Progenitor cell of endocrine pancreas (in vitro differentiated cells): ENCODE data around the gene TNFRSF25. TPM values are rescaled to one million over a fixed set of nuclear protein-coding genes. Genes with fewer than 3 reads are reported as not detected.
"Not testable (repeated sequence)": the region's sequence is repeated elsewhere in the genome, so short reads cannot be mapped to it uniquely, and the experiment has no call there.

Experiments used
- DNase-seq: peaks from one replicate; pipeline ENCODE4 v3.0.0; 2021; ENCODE audit warnings: low spot score; ENCODE audit not compliant: unreplicated experiment
- H3K27ac Mint-ChIP-seq: 2 replicates; pipeline ENCODE4 v1.8.0; 2021; ENCODE audit warnings: mild to moderate bottlenecking, moderate library complexity, mixed read lengths
- H3K27me3 Mint-ChIP-seq: 2 replicates; pipeline ENCODE4 v1.8.0; 2021; ENCODE audit warnings: mixed read lengths
- H3K36me3 Mint-ChIP-seq: 2 replicates; pipeline ENCODE4 v1.8.0; 2022; ENCODE audit warnings: mixed read lengths; ENCODE audit not compliant: insufficient read depth
- H3K4me1 Mint-ChIP-seq: 2 replicates; pipeline ENCODE4 v1.8.0; 2021; ENCODE audit warnings: low read depth, mixed read lengths
- H3K4me3 Mint-ChIP-seq: 2 replicates; pipeline ENCODE4 v1.8.0; 2021; ENCODE audit warnings: low read depth, mild to moderate bottlenecking, moderate library complexity, mixed read lengths
- H3K9me3 Mint-ChIP-seq: 2 replicates; pipeline ENCODE4 v1.8.0; 2021; ENCODE audit warnings: low read depth, mixed read lengths
- total RNA-seq: library from RNA; stranded (reverse); gene quantifications from 2 replicates; pipeline ENCODE4 v1.2.1, GENCODE V29; 2021
- TF ChIP-seq, protein P1 (sequence below): fragments of 200-600 bp; sonication (generic); IDR thresholded peaks from one replicate; pipeline ENCODE4 v1.5.0; 2021; ENCODE audit warnings: antibody characterized with exemption, mild to moderate bottlenecking; ENCODE audit not compliant: unreplicated experiment

The TNFRSF25 gene
- total RNA-seq, 1 donor from 2014 or later, result 68.9 TPM

DNA sequence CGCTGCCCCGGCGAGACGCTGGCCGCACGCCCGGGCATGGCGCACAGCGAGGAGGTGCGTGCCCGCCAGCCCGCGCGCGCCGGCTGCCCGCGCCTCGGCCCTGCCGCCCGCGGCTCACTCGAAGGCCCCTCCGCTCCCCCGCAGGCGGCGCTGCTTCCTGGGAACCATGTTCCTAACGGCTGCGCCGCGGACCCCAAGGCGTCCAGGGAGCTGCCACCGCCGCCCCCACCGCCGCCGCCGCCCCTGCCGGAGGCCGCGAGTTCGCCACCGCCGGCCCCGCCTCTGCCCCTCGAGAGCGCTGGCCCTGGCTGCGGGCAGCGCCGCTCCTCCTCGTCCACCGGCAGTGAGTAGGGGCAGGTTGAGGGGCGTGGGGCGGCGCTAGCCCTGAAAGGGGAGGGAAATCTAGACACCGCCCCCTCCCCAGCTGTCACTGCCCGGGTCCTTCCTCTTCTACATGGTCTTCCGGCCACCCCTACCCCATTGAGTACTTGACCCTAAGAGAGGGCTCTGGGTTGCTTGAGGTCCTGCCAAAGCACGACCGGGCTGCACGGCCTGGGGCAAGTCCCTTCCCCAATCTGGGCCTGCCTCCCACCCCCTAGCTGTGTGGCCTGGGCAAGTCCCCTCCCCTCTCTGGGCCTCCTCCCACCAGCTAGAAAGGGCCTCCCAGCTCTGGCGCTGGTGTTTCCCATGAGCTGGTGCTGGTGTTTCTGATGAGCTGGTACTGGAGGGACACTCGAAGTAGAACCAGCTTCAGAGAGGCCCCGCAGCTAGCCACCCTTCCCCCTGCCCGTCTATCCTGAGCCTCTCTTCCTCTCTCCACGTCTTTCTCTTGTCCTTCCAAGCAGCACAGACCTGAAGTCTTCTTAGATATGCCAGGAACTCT lies 17.0 kb downstream of the TNFRSF25 start:
- Mint-ChIP-seq H3K9me3 (no peaks in the 10 kb centered on the region), H3K36me3 (peaks cover 6% of the 10 kb centered on the region), H3K27me3 (peaks cover 14% of the 10 kb centered on the region), H3K4me3 (peak overlapping the region; percentile 59), H3K4me1 (peaks cover 24% of the 10 kb centered on the region), H3K27ac (peak overlapping the region; percentile 27)
- DNase-seq, result peak; percentile 42
- TF ChIP-seq, protein P1, sequence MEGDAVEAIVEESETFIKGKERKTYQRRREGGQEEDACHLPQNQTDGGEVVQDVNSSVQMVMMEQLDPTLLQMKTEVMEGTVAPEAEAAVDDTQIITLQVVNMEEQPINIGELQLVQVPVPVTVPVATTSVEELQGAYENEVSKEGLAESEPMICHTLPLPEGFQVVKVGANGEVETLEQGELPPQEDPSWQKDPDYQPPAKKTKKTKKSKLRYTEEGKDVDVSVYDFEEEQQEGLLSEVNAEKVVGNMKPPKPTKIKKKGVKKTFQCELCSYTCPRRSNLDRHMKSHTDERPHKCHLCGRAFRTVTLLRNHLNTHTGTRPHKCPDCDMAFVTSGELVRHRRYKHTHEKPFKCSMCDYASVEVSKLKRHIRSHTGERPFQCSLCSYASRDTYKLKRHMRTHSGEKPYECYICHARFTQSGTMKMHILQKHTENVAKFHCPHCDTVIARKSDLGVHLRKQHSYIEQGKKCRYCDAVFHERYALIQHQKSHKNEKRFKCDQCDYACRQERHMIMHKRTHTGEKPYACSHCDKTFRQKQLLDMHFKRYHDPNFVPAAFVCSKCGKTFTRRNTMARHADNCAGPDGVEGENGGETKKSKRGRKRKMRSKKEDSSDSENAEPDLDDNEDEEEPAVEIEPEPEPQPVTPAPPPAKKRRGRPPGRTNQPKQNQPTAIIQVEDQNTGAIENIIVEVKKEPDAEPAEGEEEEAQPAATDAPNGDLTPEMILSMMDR, result no peak

DNA sequence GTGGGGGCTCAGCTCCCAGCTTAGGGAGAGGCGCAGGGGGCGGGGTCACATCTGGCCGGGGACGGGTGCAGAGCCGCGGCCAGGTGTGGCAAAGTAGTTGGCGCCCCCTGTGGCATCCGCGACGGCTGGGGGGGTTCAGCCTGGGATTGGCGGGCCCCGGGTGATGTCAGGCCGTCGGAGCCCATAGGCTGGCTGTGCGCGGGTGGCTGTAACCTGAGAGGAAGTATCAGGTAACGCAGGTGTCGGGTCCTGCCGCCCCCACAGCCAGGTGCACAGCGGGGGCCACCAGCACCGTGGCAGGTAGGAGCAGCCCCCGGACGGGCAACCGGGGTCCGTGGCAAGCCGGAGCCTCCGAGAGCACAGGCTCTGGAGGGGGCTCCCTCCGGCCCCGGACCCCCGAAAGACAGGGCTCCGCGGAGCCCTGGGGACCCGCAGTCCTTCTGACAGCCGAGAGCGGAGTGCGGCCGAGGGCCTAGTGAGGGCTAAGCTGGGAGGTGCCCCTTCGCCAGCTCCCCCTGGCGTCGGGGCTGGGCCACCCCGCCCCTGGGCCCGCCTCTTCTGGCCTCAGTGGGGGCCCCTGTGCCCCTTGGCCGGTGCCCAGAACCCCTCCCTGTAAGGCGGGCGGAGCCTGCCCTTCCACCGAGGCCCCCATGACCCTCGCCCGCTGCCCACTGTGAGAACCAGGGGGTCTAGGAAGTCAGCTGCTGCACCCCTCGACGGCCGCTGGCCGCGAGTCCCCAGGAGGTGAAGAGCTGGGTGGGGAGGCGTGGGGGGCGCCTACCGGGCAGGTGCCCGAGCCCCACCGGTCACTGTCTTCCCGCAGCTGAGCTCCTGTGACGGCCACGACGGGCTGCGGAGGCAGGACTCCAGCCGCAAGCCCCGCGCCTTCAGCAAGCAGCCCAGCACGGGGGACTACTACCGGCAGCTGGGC lies 17.9 kb downstream of the TNFRSF25 start:
- Mint-ChIP-seq H3K27ac (peak overlapping the region; percentile 87), H3K4me1 (peaks cover 24% of the 10 kb centered on the region), H3K27me3 (peaks cover 9% of the 10 kb centered on the region), H3K9me3 (no peaks in the 10 kb centered on the region), H3K4me3 (peak overlapping the region; percentile 72), H3K36me3 (peaks cover under 1% of the 10 kb centered on the region)
- peak; percentile 85 for DNase-seq
- TF ChIP-seq, protein P1, result no peak

DNA sequence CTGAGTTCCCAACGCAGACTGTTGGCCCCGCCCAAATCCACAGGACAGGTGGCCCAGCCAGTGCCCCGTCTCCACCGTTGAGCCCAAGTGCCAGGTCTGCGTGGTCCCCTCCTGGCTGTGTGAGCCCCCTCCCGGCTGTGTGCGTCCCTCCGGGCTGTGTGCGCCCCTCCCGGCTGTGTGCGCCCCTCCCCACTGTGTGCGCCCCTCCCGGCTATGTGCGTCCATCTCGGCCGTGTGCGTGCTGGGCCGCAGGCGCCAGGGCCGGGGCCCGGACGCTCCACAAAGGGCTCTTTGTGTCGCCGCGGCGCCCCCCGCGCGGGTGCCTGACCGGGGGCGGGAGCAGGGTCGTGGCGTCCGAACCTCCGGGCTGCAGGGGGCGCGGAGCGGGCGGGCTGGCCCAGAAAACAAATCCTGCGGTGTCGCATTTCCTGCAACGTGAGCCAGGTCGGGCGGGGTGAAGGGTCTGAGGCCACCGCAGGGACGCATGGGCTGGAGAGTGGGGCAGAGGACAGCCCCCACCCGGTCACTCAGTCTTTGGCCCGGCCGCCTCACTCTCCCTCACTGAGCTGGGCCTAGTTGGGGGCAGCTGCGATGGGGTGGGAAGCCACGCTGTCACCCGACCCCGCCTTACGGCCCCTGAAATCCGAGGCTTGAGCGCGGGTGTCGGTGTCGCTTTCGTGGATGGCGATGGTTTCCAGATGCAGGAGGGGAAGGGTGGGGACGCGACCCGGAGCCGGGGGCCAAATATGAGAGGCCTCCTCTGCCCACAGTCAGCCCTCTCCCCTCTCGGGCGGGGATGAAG lies 18.8 kb downstream of the TNFRSF25 start:
- Mint-ChIP-seq H3K4me3 (peak overlapping the region; percentile 72), H3K9me3 (no peaks in the 10 kb centered on the region), H3K27ac (peak overlapping the region; percentile 87), H3K27me3 (peaks cover 9% of the 10 kb centered on the region), H3K36me3 (no peaks in the 10 kb centered on the region), H3K4me1 (peaks cover 24% of the 10 kb centered on the region)
- TF ChIP-seq, protein P1, result peak; percentile 39
- peak; percentile 60 for DNase-seq

DNA sequence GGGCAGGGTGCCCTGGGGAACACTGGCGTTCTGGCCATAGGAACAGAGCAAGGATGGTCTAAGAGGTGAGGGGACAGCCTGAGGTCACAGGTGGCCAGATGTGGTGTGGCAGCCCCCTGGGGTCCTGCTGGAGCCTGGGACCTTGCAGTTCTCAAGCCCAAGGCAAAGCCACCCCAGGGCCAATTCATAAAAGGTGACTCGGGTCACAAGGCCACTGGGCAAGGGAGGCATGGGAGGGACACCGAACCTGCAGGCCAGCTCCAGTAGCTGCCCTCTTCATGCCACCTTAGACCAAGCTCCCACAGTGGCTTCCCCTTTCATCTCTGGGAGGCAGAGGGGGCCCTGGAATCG lies 19.3 kb downstream of the TNFRSF25 start:
- Mint-ChIP-seq H3K27me3 (peaks cover 14% of the 10 kb centered on the region), H3K4me3 (peak overlapping the region; percentile 72), H3K4me1 (peaks cover 24% of the 10 kb centered on the region), H3K9me3 (no peaks in the 10 kb centered on the region), H3K27ac (peak overlapping the region; percentile 79), H3K36me3 (no peaks in the 10 kb centered on the region)
- TF ChIP-seq, protein P1, result no peak
- no peak for DNase-seq

DNA sequence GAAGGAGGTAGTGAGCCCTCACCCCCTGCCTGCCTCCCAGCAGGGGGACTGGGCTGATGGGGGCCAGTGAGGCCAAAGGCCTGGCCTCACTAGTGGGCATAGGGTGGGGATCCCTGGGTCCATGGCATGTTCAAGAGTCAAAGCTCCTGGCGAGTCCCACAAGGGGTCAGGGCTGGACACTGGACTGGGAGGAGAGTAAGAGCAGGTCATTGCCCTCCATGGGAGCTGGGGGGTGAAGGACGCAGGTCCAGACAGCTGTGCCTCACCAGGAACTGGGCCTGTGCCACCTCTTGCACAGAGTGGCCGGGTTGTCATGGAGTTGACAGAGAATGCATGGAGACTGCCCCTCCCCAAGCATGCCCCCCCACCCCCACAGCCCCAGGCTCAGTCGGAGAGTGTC lies 20.0 kb downstream of the TNFRSF25 start:
- H3K4me1 Mint-ChIP-seq, result peaks cover 22% of the 10 kb centered on the region
- not testable (repeated sequence) for H3K36me3 Mint-ChIP-seq, DNase-seq, H3K9me3 Mint-ChIP-seq, H3K27ac Mint-ChIP-seq, H3K4me3 Mint-ChIP-seq
- H3K27me3 Mint-ChIP-seq, result peaks cover 21% of the 10 kb centered on the region
